ENCODE results near the gene SCGB3A1.

SCGB3A1 gene

GRCh38 chr5:180583738-180584137, 7.6 kb downstream of the SCGB3A1 start:
- DNase-seq: no peak

- DNase-seq: no peak
Measured at GRCh38 chr5:180580681-180581080, 10.6 kb downstream of the SCGB3A1 start.

- no peak for DNase-seq
Measured at GRCh38 chr5:180575571-180575970, 15.7 kb downstream of the SCGB3A1 start.

- no peak for DNase-seq
Measured at GRCh38 chr5:180568914-180569313, 22.4 kb downstream of the SCGB3A1 start.

GRCh38 chr5:180563994-180564393, 27.3 kb downstream of the SCGB3A1 start:
- DNase-seq: no peak

- DNase-seq: no peak
Measured at GRCh38 chr5:180558232-180558631, 33.1 kb downstream of the SCGB3A1 start.

- DNase-seq: no peak
Measured at GRCh38 chr5:180557217-180557809, 34.0 kb downstream of the SCGB3A1 start.

GRCh38 chr5:180555168-180555921, 36.0 kb downstream of the SCGB3A1 start:
- no peak for DNase-seq

GRCh38 chr5:180553530-180553929, 37.8 kb downstream of the SCGB3A1 start:
- no peak for DNase-seq

- DNase-seq: no peak
Measured at GRCh38 chr5:180548563-180548962, 42.7 kb downstream of the SCGB3A1 start.

GRCh38 chr5:180545248-180545647, 46.1 kb downstream of the SCGB3A1 start:
- no peak for DNase-seq

GRCh38 chr5:180541710-180542109, 49.6 kb downstream of the SCGB3A1 start:
- DNase-seq: no peak
